Panc1 (cell line): ENCODE data around the gene OR8H2. TPM values are rescaled to one million over a fixed set of nuclear protein-coding genes. Genes with fewer than 3 reads are reported as not detected.

Source experiments
- ATAC-seq: fragments of 200-7000 bp; cut with Tn5 transposase; 2 replicates; pipeline ENCODE4 v1.9.1; 2020; ENCODE audit warnings: mild to moderate bottlenecking, moderate library complexity
- BruUV-seq: library from RNA; stranded (reverse); fragments of 400-500 nt; replicated peaks from 2 replicates; lab custom pipeline; 2021; lab: Mats Ljungman, UMichigan
- CTCF ChIA-PET: fragments of 300-600 bp; sonication (Branson Sonifier 250); formaldehyde crosslinking; loops from one replicate; lab custom pipeline; 2022; ENCODE audit warnings: antibody characterized with exemption; lab: Charles Lee
- POLR2A ChIA-PET: fragments of 300-600 bp; sonication (Branson Sonifier 250); formaldehyde crosslinking; loops from one replicate; lab custom pipeline; 2022; ENCODE audit warnings: antibody characterized with exemption; lab: Charles Lee
- DNase-seq: peaks from one replicate; pipeline ENCODE4 v3.0.0-alpha.2; 2010; ENCODE audit warnings: low read depth, low spot score
- H3K27ac ChIP-seq: 2 replicates; pipeline ENCODE4 v1.5.1; 2011; ENCODE audit warnings: mild to moderate bottlenecking, low read length, inconsistent platforms
- H3K27me3 ChIP-seq: fragments of 200-500 bp; sonication (Bioruptor generic); 2 replicates; pipeline ENCODE4 v1.6.0; 2014; ENCODE audit warnings: low read length, inconsistent platforms; ENCODE audit not compliant: control insufficient read depth, insufficient read depth
- H3K36me3 ChIP-seq: fragments of 200-500 bp; sonication (Bioruptor generic); 2 replicates; pipeline ENCODE4 v1.5.1; 2014; ENCODE audit warnings: inconsistent platforms, mild to moderate bottlenecking, low read length, moderate library complexity; ENCODE audit not compliant: control insufficient read depth, insufficient read depth
- H3K4me1 ChIP-seq: 2 replicates; pipeline ENCODE4 v1.5.1; 2011; ENCODE audit warnings: inconsistent platforms, mild to moderate bottlenecking, low read length, moderate library complexity; ENCODE audit not compliant: control insufficient read depth, insufficient read depth
- H3K4me3 ChIP-seq, 2 experiments: 2 replicates each; pipeline ENCODE4 v1.5.1; 2011 to 2012; ENCODE audit warnings: low read depth in 2 of 2, low read length in 2 of 2, mild to moderate bottlenecking in 2 of 2, inconsistent platforms in 1 of 2, moderate library complexity in 1 of 2
- H3K9me3 ChIP-seq: fragments of 200-500 bp; sonication (Bioruptor generic); 2 replicates; pipeline ENCODE4 v1.5.1; 2014; ENCODE audit warnings: low read depth, mild to moderate bottlenecking, inconsistent platforms, low read length, moderate library complexity; ENCODE audit not compliant: control insufficient read depth, insufficient read depth
- CTCF ChIP-seq: fragments of 450-650 bp; IDR thresholded peaks from 2 replicates; pipeline ENCODE4 v1.5.1; 2017; ENCODE audit warnings: mild to moderate bottlenecking
- POLR2AphosphoS5 ChIP-seq: IDR thresholded peaks from 2 replicates; pipeline ENCODE4 v1.6.1; 2012; ENCODE audit warnings: mild to moderate bottlenecking, low read depth, low read length, moderate library complexity
- REST ChIP-seq, 2 experiments: IDR thresholded peaks; 2 replicates each; pipeline ENCODE4 v1.6.1; 2011 to 2012; ENCODE audit warnings: low read depth in 2 of 2, control low read depth in 1 of 2, low read length in 1 of 2, mild to moderate bottlenecking in 1 of 2, moderate library complexity in 1 of 2; ENCODE audit not compliant: insufficient read depth in 1 of 2
- SIN3A ChIP-seq: IDR thresholded peaks from 2 replicates; pipeline ENCODE4 v1.6.1; 2012; ENCODE audit warnings: low read depth, mild to moderate bottlenecking, low read length, moderate library complexity, borderline replicate concordance; ENCODE audit not compliant: insufficient read depth
- TCF7L2 ChIP-seq: IDR thresholded peaks from 2 replicates; pipeline ENCODE4 v1.6.1; 2011; ENCODE audit warnings: mild to moderate bottlenecking, low read depth, low read length, inconsistent platforms
- in situ Hi-C: cut with HindIII; loops from 2 replicates; pipeline ENCODE4 v1.10.0; 2016; ENCODE audit warnings: low sequenced_read_pairs, low pct_unique_long_range_greater_than_20kb
- intact Hi-C: fragments of 100-400 bp; cut with micrococcal nuclease; formaldehyde crosslinking; loops from one replicate; pipeline ENCODE4 v1.10.0; 2022; ENCODE audit not compliant: unreplicated experiment
- total RNA-seq: library from RNA; stranded (reverse); gene quantifications from one replicate; pipeline ENCODE4 v1.2.1, GENCODE V29; 2021; ENCODE audit not compliant: unreplicated experiment

OR8H2 gene
- total RNA-seq, 1 experiment from 2014 or later, result not detected

DNA sequence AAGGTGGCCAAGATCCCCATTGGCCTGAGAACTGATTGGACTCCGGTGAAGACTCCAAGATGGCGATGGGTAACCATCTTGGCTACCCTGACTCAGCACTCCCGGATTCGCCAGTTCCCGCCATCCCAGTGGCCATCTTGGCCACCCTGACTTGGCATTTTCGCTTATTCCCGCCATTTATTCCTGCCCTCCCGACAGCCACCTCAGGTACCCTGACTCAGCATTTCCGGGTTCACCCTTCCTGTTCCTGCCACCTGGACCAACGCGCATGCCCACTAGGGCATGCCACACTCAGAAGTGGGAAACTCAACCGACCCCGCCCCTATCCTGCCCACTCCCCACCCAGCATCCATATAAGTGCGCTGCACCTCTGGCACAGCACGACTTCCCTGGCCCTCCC lies 48.8 kb downstream of the OR8H2 start:
- DNase-seq, result no peak
- H3K27ac ChIP-seq, result no peak overlapping the region
- no peaks in the 10 kb centered on the region for H3K4me1 ChIP-seq
- no peaks in the 10 kb centered on the region for H3K27me3 ChIP-seq
- in situ Hi-C loops (no loop called here), intact Hi-C loops (no loop called here)
- H3K9me3 ChIP-seq, result no peaks in the 10 kb centered on the region; the same call in 1 of the 2 replicates
- BruUV-seq, result no TSS peak
- no peak for ATAC-seq
- POLR2A ChIA-PET, result no interaction called here
- CTCF ChIA-PET, result no interaction called here
- H3K36me3 ChIP-seq, result no peaks in the 10 kb centered on the region
- no peak for TF ChIP-seq CTCF
- no peak for TF ChIP-seq POLR2AphosphoS5
- no peak for TF ChIP-seq REST (IDR thresholded peaks at IDR 0.05; ENCODE audit: insufficient read depth in 1 of 2, low read depth in 2 of 2, low read length in 1 of 2)
- no peak for TF ChIP-seq TCF7L2
- no peak for TF ChIP-seq SIN3A
- no peak overlapping the region for H3K4me3 ChIP-seq

Other genes with a start within 250 kb of the OR8H2 start
- not detected for gene TRIM51, start 220.4 kb upstream of the OR8H2 start, total RNA-seq
- gene OR5W2, start 189.1 kb upstream of the OR8H2 start, total RNA-seq, result not detected
- gene OR5I1, start 167.3 kb upstream of the OR8H2 start, total RNA-seq, result not detected
- not detected for gene OR10AG1, start 133.7 kb upstream of the OR8H2 start, total RNA-seq
- gene OR5F1, start 109.1 kb upstream of the OR8H2 start, total RNA-seq, result not detected
- gene OR5AS1, start 76.0 kb upstream of the OR8H2 start, total RNA-seq, result not detected
- gene OR8I2, start 10.4 kb upstream of the OR8H2 start, total RNA-seq, result not detected
- not detected for gene OR8H3, start 18.7 kb downstream of the OR8H2 start, total RNA-seq
- gene OR8J3, start 36.5 kb downstream of the OR8H2 start, total RNA-seq, result not detected
- gene OR8K5, start 56.6 kb downstream of the OR8H2 start, total RNA-seq, result not detected
- not detected for gene OR5J2, start 72.9 kb downstream of the OR8H2 start, total RNA-seq
- gene OR5T2, start 130.6 kb downstream of the OR8H2 start, total RNA-seq, result not detected
- gene OR5T3, start 148.6 kb downstream of the OR8H2 start, total RNA-seq, result not detected
- not detected for gene OR5T1, start 170.5 kb downstream of the OR8H2 start, total RNA-seq
- gene OR8H1, start 188.6 kb downstream of the OR8H2 start, total RNA-seq, result not detected
- not detected for gene OR8K3, start 211.5 kb downstream of the OR8H2 start, total RNA-seq
- gene OR8K1, start 242.4 kb downstream of the OR8H2 start, total RNA-seq, result not detected